Heart right ventricle (tissue), 16 donors: ENCODE data around the gene NOTCH4. TPM values are rescaled to one million over a fixed set of nuclear protein-coding genes. Genes with fewer than 3 reads are reported as not detected.
A peak's percentile ranks its signal among the peaks of the same experiment; 100 is the strongest.

ENCODE experiments used
- ATAC-seq, 8 donors: fragments of 200-7000 bp; cut with Tn5 transposase; one replicate each; pipeline ENCODE4 v1.9.1; 2020; ENCODE audit warnings: mild to moderate bottlenecking in 8 of 8, moderate library complexity in 8 of 8, moderate number of reproducible peaks in 1 of 8
- DNase-seq, 2 donors: peaks; one replicate each; pipeline ENCODE4 v3.0.0-alpha.2; 2020
- H3K27ac ChIP-seq, 10 donors: fragments of 200-600 bp; sonication (generic) in 2 of 10; one replicate each; pipeline versions ENCODE4 v1.5.0 to v1.8.0; 2020 to 2022; ENCODE audit warnings: mild to moderate bottlenecking in 3 of 10
- H3K27me3 ChIP-seq, 7 donors: fragments of 200-600 bp; one replicate each; pipeline ENCODE4 v1.8.0; 2021 to 2022; ENCODE audit warnings: mild to moderate bottlenecking in 2 of 7
- H3K36me3 ChIP-seq, 9 donors: fragments of 200-600 bp; sonication (generic) in 1 of 9; one replicate each; pipeline versions ENCODE4 v1.5.0 to v1.8.0; 2020 to 2022; ENCODE audit warnings: mild to moderate bottlenecking in 2 of 9
- H3K4me1 ChIP-seq, 9 donors: fragments of 200-600 bp; sonication (generic) in 1 of 9; one replicate each; pipeline versions ENCODE4 v1.5.0 to v1.8.0; 2020 to 2022; ENCODE audit warnings: mild to moderate bottlenecking in 4 of 9
- H3K4me3 ChIP-seq, 10 donors: fragments of 200-600 bp; sonication (generic) in 2 of 10; one replicate each; pipeline versions ENCODE4 v1.5.0 to v1.8.0; 2020 to 2022; ENCODE audit warnings: mild to moderate bottlenecking in 7 of 10, moderate library complexity in 2 of 10
- H3K9me3 ChIP-seq, 11 donors: fragments of 200-600 bp in 10 of 11; sonication (generic) in 2 of 11; one replicate each; pipeline versions ENCODE4 v1.5.0 to v1.8.0; 2013 to 2022; ENCODE audit warnings: mild to moderate bottlenecking in 2 of 11, control low read depth in 1 of 11, moderate library complexity in 1 of 11
- CTCF ChIP-seq, 9 donors: fragments of 200-600 bp; sonication (generic) in 2 of 9; IDR thresholded peaks; one replicate each; pipeline versions ENCODE4 v1.5.0 to v1.8.0; 2021 to 2022; ENCODE audit warnings: antibody characterized with exemption in 9 of 9, mild to moderate bottlenecking in 5 of 9, moderate library complexity in 1 of 9
- WGBS, 2 donors: extraction: QIAGEN DNeasy Blood & Tissue Kit; methylation state at CpG; one replicate each; pipeline ENCODE4 v1.1.7; 2013; ENCODE audit warnings: inconsistent platforms in 1 of 2; 5-methylcytosine and 5-hydroxymethylcytosine counted together
- intact Hi-C, 10 donors: fragments of 100-400 bp; cut with DNase I; formaldehyde crosslinking; loops; one replicate each; pipeline versions ENCODE4 v1.11.1 to v1.14.2; 2022
- polyA plus RNA-seq, 2 donors: library from polyadenylated mRNA; stranded (reverse); fragments of 200-250 nt; gene quantifications; one replicate each; pipeline ENCODE4 v1.2.3, GENCODE V29; 2013
- total RNA-seq, 10 donors: library from RNA; stranded (reverse); fragmentation: NEBNext Ultra II Directional in 3 of 10; extraction: Animal tissue kit (Norgen Biotek cat#: 25700) in 3 of 10; gene quantifications; one replicate each; pipeline versions ENCODE4 v1.2.1 to v1.2.4, GENCODE V29; 2021 to 2023
- donor health status: Arrhythmogenic right ventricular cardiomyopathy.
- donor health status: ischemic (EF 13 %, LVEDD 7.1; RV severe dilation, severe dysfunction).
- donor health status: healthy with polysubstance abuse.
- donor health status: DM: no; HTN: yes; CAD: no.
- donor health status: DM: no; HTN: no; CAD: no.
- donor health status: ischemic (EF 25% LVEDD 6.9; RV normal size, moderate dysfunction).
- donor health status: ischemic (EF 25% LVEDD 5.7; RV mildly dilated, moderate dysfunction).
- donor health status: healthy.
- donor health status: DM: yes; HTN: yes; CAD: no.
- donor health status: Ischemic cardiomyopathy.
- donor health status: ischemic (EF 35%, LVEDD 5.7; RV mildly dilated, moderate dysfunction).
- donor health status: nonischemic (EF 11% LVEDD 7.7; RV severe dilation, severe dysfunction).
- donor health status: DM: yes; HTN: yes; CAD: no.
- donor health status: PGD.
- donor health status: ischemic (EF 29% LVEDD 5.4; RV normal size, mild dysfunction).
- donor health status: nonischemic (EF 23%, LVEDD 6.1; RV moderate dilation, normal function).

The NOTCH4 gene
- total and polyA plus RNA-seq, 12 donors = 17.4 to 123 (median 23.9) TPM

- ATAC-seq (peak; percentile 91 to 99 (median 98)), DNase-seq (peak; percentile 71 to 79)
- H3K27ac ChIP-seq = peak overlapping the region; percentile 64 to 94 (median 84)
- peak overlapping the region in 9 of 10 donors; percentile 11 to 48 (median 37) for H3K4me3 ChIP-seq
- no peaks in the 10 kb centered on the region for H3K36me3 ChIP-seq
- 10 to 11% methylated on average over 30 of the region's 30 CpGs for WGBS, 2 donors
- peaks cover 0 to 10% (median 0%) of the 10 kb centered on the region in 7 donors for H3K27me3 ChIP-seq
- TF ChIP-seq CTCF (IDR thresholded peaks at IDR 0.05) = peak; percentile 40 to 90 (median 79)
- peaks cover 0 to 14% (median 0%) of the 10 kb centered on the region in 11 donors for H3K9me3 ChIP-seq
- peaks cover 0 to 32% (median 10%) of the 10 kb centered on the region in 9 donors for H3K4me1 ChIP-seq
- intact Hi-C loops = loop anchor here in 2 of 10 donors (10.0 kb wide), 2 partner anchors 139 to 449 kb away; no protein-coding TSS in a partner anchor
Observed at GRCh38 chr6:32255199-32256153, 31.6 kb upstream of the NOTCH4 start.

GRCh38 chr6:32254761-32255198, 30.9 kb upstream of the NOTCH4 start:
- intact Hi-C loops = loop anchor here in 2 of 10 donors (10.0 kb wide), 2 partner anchors 140 to 450 kb away; no protein-coding TSS in a partner anchor
- Histone ChIP-seq H3K4me1 (peaks cover 0 to 32% (median 10%) of the 10 kb centered on the region in 9 donors), H3K4me3 (peak overlapping the region in 9 of 10 donors; percentile 11 to 48 (median 37)), H3K9me3 (peaks cover 0 to 14% (median 0%) of the 10 kb centered on the region in 11 donors), H3K36me3 (no peaks in the 10 kb centered on the region), H3K27me3 (peaks cover 0 to 10% (median 0%) of the 10 kb centered on the region in 7 donors), H3K27ac (peak overlapping the region; percentile 64 to 94 (median 84))
- peak; percentile 20 to 66 (median 54) for ATAC-seq
- DNase-seq = no peak
- WGBS, 2 donors = 7 to 22% methylated on average over 11 to 12 of the region's 12 CpGs
- no peak for TF ChIP-seq CTCF (IDR thresholded peaks at IDR 0.05)

- no peak for TF ChIP-seq CTCF (IDR thresholded peaks at IDR 0.05)
- no peak for ATAC-seq
- WGBS, 2 donors = 51 to 57% methylated on average over 2 of the region's 2 CpGs
- Histone ChIP-seq H3K36me3 (no peaks in the 10 kb centered on the region), H3K27me3 (peaks cover 0 to 10% (median 0%) of the 10 kb centered on the region in 7 donors), H3K27ac (peak overlapping the region in 6 of 10 donors; percentile 5 to 94 (median 22)), H3K4me1 (peaks cover 0 to 32% (median 10%) of the 10 kb centered on the region in 9 donors), H3K9me3 (peaks cover 0 to 9% (median 0%) of the 10 kb centered on the region in 11 donors), H3K4me3 (no peak overlapping the region)
- intact Hi-C loops = loop anchor here in 2 of 10 donors (10.0 kb wide), 2 partner anchors 142 to 452 kb away; no protein-coding TSS in a partner anchor
- no peak for DNase-seq
Observed at GRCh38 chr6:32252331-32253009, 28.6 kb upstream of the NOTCH4 start.

- H3K36me3 ChIP-seq = no peaks in the 10 kb centered on the region
- WGBS, 2 donors = 88 to 90% methylated on average over 2 of the region's 2 CpGs
- no peak overlapping the region for H3K4me3 ChIP-seq
- H3K27me3 ChIP-seq = no peaks in the 10 kb centered on the region
- peaks cover 0 to 9% (median 0%) of the 10 kb centered on the region in 11 donors for H3K9me3 ChIP-seq
- ATAC-seq = no peak
- no peak for DNase-seq
- H3K4me1 ChIP-seq = peaks cover 4 to 23% (median 10%) of the 10 kb centered on the region in 9 donors
- intact Hi-C loops = loop anchor here in 9 of 10 donors (2.0 to 10.0 kb wide), 9 partner anchors 134 to 548 kb away; no protein-coding TSS in a partner anchor
- TF ChIP-seq CTCF (IDR thresholded peaks at IDR 0.05) = no peak
- no peak overlapping the region for H3K27ac ChIP-seq
Observed at GRCh38 chr6:32249262-32249661, 25.4 kb upstream of the NOTCH4 start.
